ENCODE measurements around the gene ABHD17C.

ABHD17C gene

GRCh38 chr15:80689716-80690115 is 5.4 kb upstream of the ABHD17C start:
- H3K27me3 ChIP-seq (replicated peaks; ENCODE audit: insufficient read depth, low read length): no peaks in the 10 kb centered on the region
- no peaks in the 10 kb centered on the region for H3K9me3 ChIP-seq (replicated peaks; ENCODE audit: insufficient read depth, low read length)
- H3K9me2 ChIP-seq (replicated peaks; ENCODE audit: insufficient read depth, low read length): no peaks in the 10 kb centered on the region
- no peak overlapping the region for H3K9ac ChIP-seq (ENCODE audit: low read length)
- no peak for TF ChIP-seq CTCF (IDR thresholded peaks at IDR 0.05; ENCODE audit: low read length)
- H2AFZ ChIP-seq (ENCODE audit: low read length): no peak overlapping the region
- DNase-seq: no peak
- H3K79me2 ChIP-seq (ENCODE audit: low read length): no peaks in the 10 kb centered on the region
- no peaks in the 10 kb centered on the region for H4K20me1 ChIP-seq (ENCODE audit: insufficient read depth, low read length)
- no peak overlapping the region for H3K4me3 ChIP-seq (ENCODE audit: low read length)
- H3K27ac ChIP-seq (ENCODE audit: low read length): no peak overlapping the region
- H3K36me3 ChIP-seq (replicated peaks; ENCODE audit: insufficient read depth, low read length): no peaks in the 10 kb centered on the region
- peaks cover 8% of the 10 kb centered on the region; the same call in 1 of the 2 replicates for H3F3A ChIP-seq (ENCODE audit: insufficient read depth, low read length)
- H3K4me2 ChIP-seq (ENCODE audit: low read depth, low read length): no peak overlapping the region
- H3K4me1 ChIP-seq (ENCODE audit: low read length): peaks cover 8% of the 10 kb centered on the region

GRCh38 chr15:80691575-80691974 is 3.5 kb upstream of the ABHD17C start:
- Histone ChIP-seq H3K9me2 (replicated peaks; ENCODE audit: insufficient read depth, low read length) (no peaks in the 10 kb centered on the region), H2AFZ (ENCODE audit: low read length) (no peak overlapping the region), H3K4me2 (ENCODE audit: low read depth, low read length) (no peak overlapping the region), H3K9me3 (replicated peaks; ENCODE audit: insufficient read depth, low read length) (no peaks in the 10 kb centered on the region), H3F3A (ENCODE audit: insufficient read depth, low read length) (peaks cover 8% of the 10 kb centered on the region; the same call in 1 of the 2 replicates), H3K36me3 (replicated peaks; ENCODE audit: insufficient read depth, low read length) (no peaks in the 10 kb centered on the region), H3K27me3 (replicated peaks; ENCODE audit: insufficient read depth, low read length) (no peaks in the 10 kb centered on the region), H3K79me2 (ENCODE audit: low read length) (peaks cover 10% of the 10 kb centered on the region), H3K4me3 (ENCODE audit: low read length) (no peak overlapping the region), H3K9ac (ENCODE audit: low read length) (no peak overlapping the region), H4K20me1 (ENCODE audit: insufficient read depth, low read length) (no peaks in the 10 kb centered on the region), H3K27ac (ENCODE audit: low read length) (no peak overlapping the region), H3K4me1 (ENCODE audit: low read length) (peaks cover 9% of the 10 kb centered on the region)
- no peak for DNase-seq
- no peak for TF ChIP-seq CTCF (IDR thresholded peaks at IDR 0.05; ENCODE audit: low read length)
- no peak for TF ChIP-seq EZH2 (optimal IDR thresholded peaks at IDR 0.05; ENCODE audit: low read depth, low read length)
- TF ChIP-seq EZH2phosphoT487 (IDR thresholded peaks at IDR 0.05; ENCODE audit: low read length): no peak

DNA sequence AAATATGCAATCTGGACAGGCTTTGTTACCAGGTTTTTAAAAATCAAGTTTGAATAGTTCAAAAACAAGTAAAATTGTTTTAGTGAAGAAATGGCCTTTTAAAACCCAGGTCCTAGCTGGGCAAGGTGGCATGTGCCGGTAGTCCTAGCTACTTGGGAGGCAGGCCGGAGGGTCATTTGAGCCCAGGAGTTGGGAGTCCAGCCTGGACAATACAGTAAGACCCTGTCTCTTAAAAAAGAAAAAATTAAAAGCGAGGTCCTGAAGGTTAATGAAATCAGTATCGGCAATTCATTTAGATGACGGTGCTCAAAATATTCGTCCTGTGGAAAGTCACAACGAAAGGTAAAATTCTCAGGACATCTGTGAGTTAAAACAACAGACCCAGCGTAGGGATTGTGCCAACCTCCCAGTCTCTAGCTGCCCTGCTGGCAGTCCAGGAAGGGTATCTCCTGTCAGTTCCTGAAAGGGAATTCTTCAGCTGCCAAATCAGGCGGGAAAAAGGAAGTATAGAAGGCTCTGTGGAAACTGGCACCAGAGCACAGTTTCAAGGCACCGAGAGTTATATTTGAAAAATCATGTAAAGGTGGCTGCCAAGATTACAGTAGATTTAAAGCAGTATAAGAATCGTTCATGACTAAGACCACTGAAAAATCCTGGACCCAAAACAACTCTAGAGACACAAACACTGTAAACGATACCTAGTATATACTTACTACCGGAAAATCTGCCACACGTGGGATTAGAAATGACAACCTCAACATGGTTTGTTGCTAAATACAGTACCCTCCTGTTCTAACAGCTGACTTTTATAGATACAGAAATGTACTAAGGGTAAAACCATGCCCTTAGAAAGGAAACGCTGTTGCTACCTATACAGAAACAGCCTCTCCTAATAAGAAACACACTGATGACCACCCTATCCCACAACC is 1.2 kb upstream of the ABHD17C start:
- TF ChIP-seq EZH2 (optimal IDR thresholded peaks at IDR 0.05; ENCODE audit: low read depth, low read length) (no peak), CTCF (IDR thresholded peaks at IDR 0.05; ENCODE audit: low read length) (no peak), EZH2phosphoT487 (IDR thresholded peaks at IDR 0.05; ENCODE audit: low read length) (no peak)
- peak overlapping the region; percentile 91 for H3K4me2 ChIP-seq (ENCODE audit: low read depth, low read length)
- H4K20me1 ChIP-seq (ENCODE audit: insufficient read depth, low read length): no peaks in the 10 kb centered on the region
- H3K27me3 ChIP-seq (replicated peaks; ENCODE audit: insufficient read depth, low read length): no peaks in the 10 kb centered on the region
- peak overlapping the region; percentile 67 for H3K4me3 ChIP-seq (ENCODE audit: low read length)
- peak overlapping the region; percentile 93 for H2AFZ ChIP-seq (ENCODE audit: low read length)
- peaks cover 11% of the 10 kb centered on the region; the same call in 1 of the 2 replicates for H3F3A ChIP-seq (ENCODE audit: insufficient read depth, low read length)
- peak overlapping the region; percentile 9; the same call in 1 of the 2 replicates for H3K27ac ChIP-seq (ENCODE audit: low read length)
- peak overlapping the region; percentile 64 for H3K9ac ChIP-seq (ENCODE audit: low read length)
- peaks cover 32% of the 10 kb centered on the region for H3K79me2 ChIP-seq (ENCODE audit: low read length)
- H3K36me3 ChIP-seq (replicated peaks; ENCODE audit: insufficient read depth, low read length): no peaks in the 10 kb centered on the region
- H3K9me3 ChIP-seq (replicated peaks; ENCODE audit: insufficient read depth, low read length): no peaks in the 10 kb centered on the region
- H3K9me2 ChIP-seq (replicated peaks; ENCODE audit: insufficient read depth, low read length): no peaks in the 10 kb centered on the region
- H3K4me1 ChIP-seq (ENCODE audit: low read length): peaks cover 16% of the 10 kb centered on the region
- DNase-seq: peak; percentile 29

Measured in MM.1S (cell line).